ENCODE results near the gene UFSP1.
"Not testable (repeated sequence)": the region's sequence is repeated elsewhere in the genome, so short reads cannot be mapped to it uniquely, and the experiment has no call there.

UFSP1 gene

DNA sequence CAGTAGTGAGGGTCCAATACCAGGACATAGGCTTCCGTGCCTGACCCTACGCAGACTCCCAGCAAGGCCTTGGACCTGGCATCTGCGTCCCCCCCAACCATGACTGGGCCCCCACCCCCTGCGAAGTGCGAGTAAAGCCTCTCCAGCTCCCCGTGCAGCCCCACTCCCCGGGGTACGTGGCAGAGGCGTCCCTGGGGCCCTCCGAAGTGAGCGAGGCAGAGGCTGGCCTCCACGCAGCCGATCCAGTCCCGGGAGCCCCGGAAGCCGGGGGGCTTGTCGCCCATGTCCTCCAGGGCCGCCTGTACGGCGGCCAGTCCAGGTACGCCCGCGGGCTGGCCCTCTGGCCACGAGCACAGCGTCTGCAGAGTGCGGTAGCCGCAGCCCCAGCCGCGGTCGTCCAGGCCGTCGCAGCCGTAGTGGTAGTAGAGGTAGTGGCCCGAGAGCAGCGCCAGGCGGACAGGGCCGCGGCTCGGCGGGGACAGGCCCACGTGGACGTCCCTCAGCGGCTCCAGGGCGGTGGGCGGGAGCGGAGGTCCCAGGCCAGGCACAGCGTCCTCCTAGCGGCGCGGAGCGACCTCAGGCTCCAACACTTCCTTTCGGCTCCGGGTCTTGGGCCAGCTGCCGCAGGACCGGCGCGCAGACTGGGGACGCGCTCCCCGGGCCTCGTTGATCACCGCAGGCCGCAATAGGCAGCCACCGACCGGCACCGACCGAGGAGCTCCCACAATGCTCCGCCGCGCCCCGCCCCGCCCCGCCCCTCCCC is at the start of gene UFSP1:
TSS of gene UFSP1 (minus strand) at position 728 of the 763 bp plus-strand sequence. CDS start at position 284, 444 bp downstream.
- no peak for DNase-seq (ENCODE audit: low read depth)

- DNase-seq (ENCODE audit: low read depth) = not testable (repeated sequence)
Observed at GRCh38 chr7:100936167-100936566, 46.7 kb upstream of the UFSP1 start.

GRCh38 chr7:100935381-100935780 is 45.9 kb upstream of the UFSP1 start:
- DNase-seq (ENCODE audit: low read depth) = not testable (repeated sequence)

- DNase-seq (ENCODE audit: low read depth) = no peak
Observed at GRCh38 chr7:100933734-100934133, 44.2 kb upstream of the UFSP1 start.

DNA sequence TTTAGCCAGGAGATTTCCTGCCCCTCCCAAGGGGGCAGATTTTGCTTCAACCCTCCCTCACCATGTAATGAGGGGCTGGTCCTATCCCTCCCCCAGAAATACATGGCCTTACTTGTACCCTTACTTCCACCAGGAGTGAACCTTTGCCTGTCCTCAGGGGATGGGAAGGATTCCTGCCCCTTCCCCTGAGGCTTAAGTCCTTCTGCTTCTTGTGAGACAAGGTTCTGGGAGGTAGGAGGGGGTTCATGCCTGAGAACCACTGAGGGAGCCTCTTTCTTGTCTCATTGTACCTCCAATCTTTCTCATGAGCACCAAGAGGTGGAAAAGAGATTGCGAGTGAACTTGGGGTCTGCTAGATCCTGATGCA is 40.3 kb upstream of the UFSP1 start:
- DNase-seq (ENCODE audit: low read depth) = no peak

GRCh38 chr7:100923616-100924015 is 34.1 kb upstream of the UFSP1 start:
- not testable (repeated sequence) for DNase-seq (ENCODE audit: low read depth)

DNA sequence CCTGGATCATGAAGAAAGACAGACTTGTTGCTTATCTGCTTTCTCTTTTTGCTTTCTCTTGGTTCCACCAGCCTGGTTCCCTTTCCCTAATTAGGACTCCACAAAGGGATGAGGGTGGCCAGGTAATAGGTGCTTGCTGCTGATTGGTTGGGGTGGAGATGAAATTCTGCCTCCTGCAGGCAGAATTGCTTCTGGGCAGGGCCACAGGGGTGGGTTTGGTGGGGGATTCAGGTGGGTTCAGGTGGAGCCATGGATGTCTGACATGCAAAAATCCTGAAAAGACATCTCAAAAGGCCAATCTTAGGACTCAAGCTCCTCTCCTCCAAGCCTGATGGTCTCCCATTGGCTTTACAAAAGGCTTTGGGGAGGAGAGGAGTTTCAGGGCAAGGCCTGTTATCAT is 31.5 kb upstream of the UFSP1 start:
- DNase-seq (ENCODE audit: low read depth) = no peak

DNA sequence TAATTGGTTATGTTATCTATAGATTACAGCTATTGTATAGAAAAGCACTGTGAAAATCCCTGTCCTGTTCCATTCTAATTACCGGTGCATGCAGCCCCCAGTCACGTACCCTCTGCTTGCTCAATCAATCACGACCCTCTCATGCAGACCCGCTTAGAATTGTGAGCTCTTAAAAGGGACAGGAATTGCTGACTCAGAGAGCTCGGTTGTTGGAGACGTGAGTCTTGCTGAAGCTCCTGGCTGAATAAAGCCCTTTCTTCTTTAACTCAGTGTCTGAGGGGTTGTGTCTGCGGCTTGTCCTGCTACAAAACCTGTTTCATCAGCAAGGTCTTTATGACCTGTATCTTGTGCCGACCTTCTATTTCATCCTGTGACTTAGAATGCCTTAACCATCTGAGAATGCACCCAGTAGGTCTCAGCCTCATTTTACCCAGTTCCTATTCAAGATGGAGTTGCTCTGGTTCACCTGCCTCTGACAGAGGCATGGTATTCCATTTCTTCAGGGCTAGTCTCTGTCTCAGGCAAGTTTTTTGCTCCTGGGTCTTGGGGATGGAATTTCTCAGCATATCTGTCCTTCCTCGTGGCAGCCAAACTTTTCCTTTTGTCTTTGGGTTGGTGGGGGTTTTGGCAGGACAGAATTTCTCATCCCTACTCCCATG is 30.4 kb upstream of the UFSP1 start:
- not testable (repeated sequence) for DNase-seq (ENCODE audit: low read depth)

DNA sequence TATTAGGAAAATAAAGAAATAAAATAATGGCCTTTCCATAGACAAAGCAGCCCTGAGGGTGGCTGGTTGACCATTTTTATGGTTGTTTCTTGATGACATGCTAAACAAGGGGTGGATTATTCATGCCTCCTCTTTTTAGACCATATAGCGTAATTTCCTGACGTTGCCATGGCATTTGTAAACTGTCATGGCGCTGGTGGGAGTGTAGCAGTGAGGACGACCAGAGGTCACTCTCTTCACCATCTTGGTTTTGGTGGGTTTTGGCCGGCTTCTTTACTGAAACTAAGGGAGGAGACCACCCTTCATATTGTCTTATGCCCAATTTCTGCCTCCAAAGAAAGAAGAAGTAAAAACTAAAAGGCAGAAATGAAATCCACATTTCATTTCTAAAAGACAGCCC is 29.8 kb upstream of the UFSP1 start:
- DNase-seq (ENCODE audit: low read depth) = not testable (repeated sequence)

DNA sequence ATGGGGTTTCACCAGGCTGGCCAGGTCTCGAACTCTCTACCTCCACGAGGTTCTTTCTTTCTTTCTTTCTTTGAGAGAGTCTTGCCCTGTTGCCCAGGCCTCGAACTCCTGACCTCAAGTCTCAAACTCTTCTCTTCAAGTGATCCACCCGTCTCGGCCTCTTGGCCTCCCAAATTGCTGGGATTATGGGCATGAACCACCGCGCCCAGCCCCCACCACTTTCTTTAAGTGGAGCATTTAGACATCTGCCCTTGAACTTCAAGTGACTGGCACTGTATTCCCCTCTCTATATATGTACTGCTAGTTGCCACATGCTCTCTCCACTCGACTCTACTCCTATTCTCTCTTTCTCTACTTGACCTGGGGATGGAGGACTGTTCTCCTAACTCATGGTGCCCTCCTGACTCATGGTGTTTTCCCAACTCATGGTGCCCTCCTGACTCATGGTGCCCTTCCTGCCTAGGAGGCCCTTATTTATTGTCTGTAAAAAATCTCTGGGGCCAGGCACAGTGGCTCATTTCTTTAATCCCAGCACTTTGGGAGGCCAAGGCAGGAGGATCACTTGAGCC is 25.4 kb upstream of the UFSP1 start:
- no peak for DNase-seq (ENCODE audit: low read depth)

- DNase-seq (ENCODE audit: low read depth) = no peak
Observed at GRCh38 chr7:100914208-100914878, 24.8 kb upstream of the UFSP1 start.

DNA sequence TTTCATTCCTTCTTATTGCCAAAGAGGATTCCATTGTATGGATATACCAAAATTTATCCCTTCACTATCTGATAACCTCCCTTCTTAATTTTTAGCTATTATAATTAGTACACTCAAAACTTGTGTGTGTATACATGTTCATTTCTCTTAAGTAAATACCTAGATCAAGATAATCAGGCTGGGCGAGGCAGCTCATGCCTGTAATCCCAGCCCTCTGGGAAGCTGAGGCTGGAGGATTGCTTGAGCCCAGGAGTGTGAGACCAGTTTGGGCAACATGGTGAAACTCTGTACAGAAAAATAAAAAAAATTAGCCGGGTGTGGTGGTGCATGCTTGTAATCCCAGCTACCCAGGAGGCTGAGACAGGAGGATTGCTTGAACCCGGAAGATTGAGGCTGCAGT is 22.0 kb upstream of the UFSP1 start:
- no peak for DNase-seq (ENCODE audit: low read depth)

GRCh38 chr7:100910443-100910842 is 20.9 kb upstream of the UFSP1 start:
- DNase-seq (ENCODE audit: low read depth) = not testable (repeated sequence)

- DNase-seq (ENCODE audit: low read depth) = no peak
Observed at GRCh38 chr7:100908512-100908911, 19.0 kb upstream of the UFSP1 start.

DNA sequence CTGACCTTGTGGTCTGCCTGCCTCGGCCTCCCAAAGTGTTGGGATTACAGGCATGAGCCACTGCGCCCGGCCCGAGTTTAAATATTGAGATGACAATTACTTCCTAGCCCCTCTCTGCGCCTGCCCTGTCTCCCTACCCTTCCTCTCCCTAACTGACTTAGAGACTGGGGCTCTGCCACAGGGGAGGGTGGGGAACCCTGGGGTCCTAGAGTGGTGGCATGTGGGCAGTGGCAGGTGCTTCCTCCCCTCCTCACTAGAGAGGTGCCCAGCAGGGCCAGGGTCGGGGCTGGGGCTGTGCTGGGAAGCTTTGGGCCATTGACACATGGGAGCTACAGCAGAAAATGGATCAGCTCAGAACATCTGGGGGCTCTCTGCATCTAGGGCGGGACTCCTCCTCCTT is 13.1 kb upstream of the UFSP1 start:
- no peak for DNase-seq (ENCODE audit: low read depth)

DNA sequence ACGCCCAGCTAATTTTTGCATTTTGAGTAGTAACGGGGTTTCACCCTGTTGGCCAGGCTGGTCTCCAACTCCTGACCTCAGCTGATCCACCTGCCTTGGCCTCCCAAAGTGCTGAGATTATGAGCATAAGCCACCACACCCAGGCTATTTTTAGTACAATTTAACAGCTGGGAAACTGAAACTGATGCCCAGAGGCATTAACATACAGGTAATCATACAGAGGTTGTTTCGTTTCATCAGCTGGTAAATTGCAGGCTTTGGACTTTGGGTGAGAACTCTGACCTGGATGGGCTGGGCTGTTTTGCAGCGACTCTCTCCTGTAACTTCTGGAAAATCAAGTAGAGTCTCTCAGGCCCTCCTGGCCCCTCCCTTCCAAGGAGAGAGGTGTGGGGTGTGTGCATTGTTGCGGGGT is 12.4 kb upstream of the UFSP1 start:
- no peak for DNase-seq (ENCODE audit: low read depth)

DNA sequence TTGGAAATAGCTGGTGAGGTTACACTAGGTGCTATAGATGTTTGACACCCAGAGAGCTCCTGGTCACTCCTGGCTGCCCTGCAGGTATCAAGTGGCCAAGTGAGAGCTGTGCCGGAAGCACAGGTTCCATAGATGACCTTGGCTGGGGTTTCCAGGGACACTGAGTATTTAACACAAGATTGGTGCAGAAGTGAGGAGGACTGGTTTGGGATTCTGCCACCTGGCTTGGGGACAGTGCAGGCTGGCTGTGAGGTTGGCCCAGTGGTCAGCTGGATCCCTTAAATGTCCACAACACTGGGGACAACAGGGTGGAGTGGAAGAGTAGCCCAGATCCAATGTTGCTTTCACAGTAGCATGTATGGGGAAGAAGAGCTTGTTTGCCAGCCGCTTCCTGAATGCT is 11.5 kb upstream of the UFSP1 start:
- no peak for DNase-seq (ENCODE audit: low read depth)

DNA sequence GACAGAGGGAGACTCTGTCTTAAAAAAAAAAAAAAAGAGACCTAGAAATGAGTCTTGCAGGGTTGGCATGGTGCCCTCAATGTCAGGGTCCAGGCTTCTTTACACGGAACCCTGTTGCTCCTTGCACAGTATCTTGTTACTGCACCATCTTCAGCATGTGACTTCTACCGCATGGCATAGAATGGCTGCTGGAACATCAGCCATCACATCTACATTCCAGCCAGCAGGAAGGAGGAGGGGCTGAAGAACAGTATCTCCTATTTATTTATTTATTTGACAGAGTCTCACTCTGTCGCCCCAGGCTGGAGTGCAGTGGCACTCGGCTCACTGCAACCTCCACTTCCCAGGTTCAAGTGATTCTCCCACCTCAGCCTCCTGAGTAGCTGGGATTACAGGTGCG is 9.9 kb upstream of the UFSP1 start:
- DNase-seq (ENCODE audit: low read depth) = no peak

GRCh38 chr7:100897772-100898454 is 8.4 kb upstream of the UFSP1 start:
- DNase-seq (ENCODE audit: low read depth) = no peak

DNA sequence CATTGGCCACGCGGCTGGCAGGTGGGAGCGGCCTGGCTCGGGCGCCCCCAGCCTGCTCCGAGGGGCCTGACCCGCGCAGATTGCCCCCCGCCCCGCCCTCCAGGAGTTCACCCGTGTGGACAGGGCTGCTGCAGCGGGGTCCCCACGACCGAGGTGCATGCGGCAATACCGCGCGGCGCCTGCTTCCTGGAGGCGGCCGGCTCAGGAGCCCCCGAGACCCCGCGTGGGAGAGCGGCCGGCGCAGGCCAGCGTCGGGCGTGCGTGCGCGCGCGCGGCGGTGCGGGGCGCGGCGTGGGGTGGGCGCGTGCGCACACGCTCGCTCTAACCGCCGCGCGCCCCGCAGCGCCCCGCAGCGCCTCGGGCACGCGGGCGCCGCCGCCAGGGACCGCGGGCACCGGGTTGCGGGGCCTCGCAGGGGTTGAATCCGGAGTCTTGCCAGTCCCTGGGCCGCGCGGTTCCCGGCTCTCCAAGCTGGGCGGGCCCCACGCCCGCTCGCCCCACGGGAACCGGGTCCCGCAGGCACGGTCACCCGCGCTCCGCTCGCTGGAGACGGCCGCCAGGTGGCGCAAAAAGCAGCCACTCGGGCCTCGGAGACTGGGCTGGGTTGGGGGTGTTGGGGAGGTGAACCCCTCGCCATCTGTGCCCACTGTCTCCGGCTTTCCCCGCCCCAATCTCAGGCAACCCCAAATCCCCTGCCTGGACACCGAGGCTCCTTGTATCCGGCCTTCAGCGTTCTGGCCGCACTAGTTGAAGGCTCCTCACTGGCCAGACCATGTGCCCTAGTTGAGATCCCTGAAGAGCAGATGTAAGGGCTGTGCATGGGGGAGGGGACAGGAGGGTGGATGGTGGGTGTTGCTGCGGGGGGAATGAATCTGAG is 7.5 kb upstream of the UFSP1 start:
- DNase-seq (ENCODE audit: low read depth) = peak; percentile 51
